Heart right ventricle (tissue), 16 donors: Measurements from ENCODE around the gene PTRH1. TPM values are rescaled to one million over a fixed set of nuclear protein-coding genes. Genes with fewer than 3 reads are reported as not detected.

Source experiments
- ATAC-seq, 8 donors: fragments of 200-7000 bp; cut with Tn5 transposase; one replicate each; pipeline ENCODE4 v1.9.1; 2020; ENCODE audit warnings: mild to moderate bottlenecking in 8 of 8, moderate library complexity in 8 of 8, moderate number of reproducible peaks in 1 of 8
- DNase-seq, 2 donors: peaks; one replicate each; pipeline ENCODE4 v3.0.0-alpha.2; 2020
- H3K27ac ChIP-seq, 10 donors: fragments of 200-600 bp; sonication (generic) in 2 of 10; one replicate each; pipeline versions ENCODE4 v1.5.0 to v1.8.0; 2020 to 2022; ENCODE audit warnings: mild to moderate bottlenecking in 3 of 10
- H3K27me3 ChIP-seq, 7 donors: fragments of 200-600 bp; one replicate each; pipeline ENCODE4 v1.8.0; 2021 to 2022; ENCODE audit warnings: mild to moderate bottlenecking in 2 of 7
- H3K36me3 ChIP-seq, 9 donors: fragments of 200-600 bp; sonication (generic) in 1 of 9; one replicate each; pipeline versions ENCODE4 v1.5.0 to v1.8.0; 2020 to 2022; ENCODE audit warnings: mild to moderate bottlenecking in 2 of 9
- H3K4me1 ChIP-seq, 9 donors: fragments of 200-600 bp; sonication (generic) in 1 of 9; one replicate each; pipeline versions ENCODE4 v1.5.0 to v1.8.0; 2020 to 2022; ENCODE audit warnings: mild to moderate bottlenecking in 4 of 9
- H3K4me3 ChIP-seq, 10 donors: fragments of 200-600 bp; sonication (generic) in 2 of 10; one replicate each; pipeline versions ENCODE4 v1.5.0 to v1.8.0; 2020 to 2022; ENCODE audit warnings: mild to moderate bottlenecking in 7 of 10, moderate library complexity in 2 of 10
- H3K9me3 ChIP-seq, 11 donors: fragments of 200-600 bp in 10 of 11; sonication (generic) in 2 of 11; one replicate each; pipeline versions ENCODE4 v1.5.0 to v1.8.0; 2013 to 2022; ENCODE audit warnings: mild to moderate bottlenecking in 2 of 11, control low read depth in 1 of 11, moderate library complexity in 1 of 11
- CTCF ChIP-seq, 9 donors: fragments of 200-600 bp; sonication (generic) in 2 of 9; IDR thresholded peaks; one replicate each; pipeline versions ENCODE4 v1.5.0 to v1.8.0; 2021 to 2022; ENCODE audit warnings: antibody characterized with exemption in 9 of 9, mild to moderate bottlenecking in 5 of 9, moderate library complexity in 1 of 9
- WGBS, 2 donors: extraction: QIAGEN DNeasy Blood & Tissue Kit; methylation state at CpG; one replicate each; pipeline ENCODE4 v1.1.7; 2013; ENCODE audit warnings: inconsistent platforms in 1 of 2; 5-methylcytosine and 5-hydroxymethylcytosine counted together
- intact Hi-C, 10 donors: fragments of 100-400 bp; cut with DNase I; formaldehyde crosslinking; loops; one replicate each; pipeline versions ENCODE4 v1.11.1 to v1.14.2; 2022
- polyA plus RNA-seq, 2 donors: library from polyadenylated mRNA; stranded (reverse); fragments of 200-250 nt; gene quantifications; one replicate each; pipeline ENCODE4 v1.2.3, GENCODE V29; 2013
- total RNA-seq, 10 donors: library from RNA; stranded (reverse); fragmentation: NEBNext Ultra II Directional in 3 of 10; extraction: Animal tissue kit (Norgen Biotek cat#: 25700) in 3 of 10; gene quantifications; one replicate each; pipeline versions ENCODE4 v1.2.1 to v1.2.4, GENCODE V29; 2021 to 2023
- donor health status: Arrhythmogenic right ventricular cardiomyopathy.
- donor health status: ischemic (EF 13 %, LVEDD 7.1; RV severe dilation, severe dysfunction).
- donor health status: healthy with polysubstance abuse.
- donor health status: DM: no; HTN: yes; CAD: no.
- donor health status: DM: no; HTN: no; CAD: no.
- donor health status: ischemic (EF 25% LVEDD 6.9; RV normal size, moderate dysfunction).
- donor health status: ischemic (EF 25% LVEDD 5.7; RV mildly dilated, moderate dysfunction).
- donor health status: healthy.
- donor health status: DM: yes; HTN: yes; CAD: no.
- donor health status: Ischemic cardiomyopathy.
- donor health status: ischemic (EF 35%, LVEDD 5.7; RV mildly dilated, moderate dysfunction).
- donor health status: nonischemic (EF 11% LVEDD 7.7; RV severe dilation, severe dysfunction).
- donor health status: DM: yes; HTN: yes; CAD: no.
- donor health status: PGD.
- donor health status: ischemic (EF 29% LVEDD 5.4; RV normal size, mild dysfunction).
- donor health status: nonischemic (EF 23%, LVEDD 6.1; RV moderate dilation, normal function).

The PTRH1 gene
- total and polyA plus RNA-seq, 12 donors = 8.1 to 47.0 (median 11.5) TPM

GRCh38 chr9:127700140-127700539 lies 15.3 kb downstream of the PTRH1 start:
- peaks cover 0 to 4% (median 0%) of the 10 kb centered on the region in 9 donors for H3K36me3 ChIP-seq
- DNase-seq (no peak), ATAC-seq (no peak)
- H3K27me3 ChIP-seq = no peaks in the 10 kb centered on the region
- H3K4me3 ChIP-seq = no peak overlapping the region
- no peak for TF ChIP-seq CTCF (IDR thresholded peaks at IDR 0.05)
- no peaks in the 10 kb centered on the region for H3K9me3 ChIP-seq
- WGBS, 2 donors = 96% methylated on average over 2 of the region's 2 CpGs
- intact Hi-C loops = no loop called here
- peaks cover 0 to 17% (median 5%) of the 10 kb centered on the region in 9 donors for H3K4me1 ChIP-seq
- peak overlapping the region in 8 of 10 donors; percentile 42 to 93 (median 86) for H3K27ac ChIP-seq

DNA sequence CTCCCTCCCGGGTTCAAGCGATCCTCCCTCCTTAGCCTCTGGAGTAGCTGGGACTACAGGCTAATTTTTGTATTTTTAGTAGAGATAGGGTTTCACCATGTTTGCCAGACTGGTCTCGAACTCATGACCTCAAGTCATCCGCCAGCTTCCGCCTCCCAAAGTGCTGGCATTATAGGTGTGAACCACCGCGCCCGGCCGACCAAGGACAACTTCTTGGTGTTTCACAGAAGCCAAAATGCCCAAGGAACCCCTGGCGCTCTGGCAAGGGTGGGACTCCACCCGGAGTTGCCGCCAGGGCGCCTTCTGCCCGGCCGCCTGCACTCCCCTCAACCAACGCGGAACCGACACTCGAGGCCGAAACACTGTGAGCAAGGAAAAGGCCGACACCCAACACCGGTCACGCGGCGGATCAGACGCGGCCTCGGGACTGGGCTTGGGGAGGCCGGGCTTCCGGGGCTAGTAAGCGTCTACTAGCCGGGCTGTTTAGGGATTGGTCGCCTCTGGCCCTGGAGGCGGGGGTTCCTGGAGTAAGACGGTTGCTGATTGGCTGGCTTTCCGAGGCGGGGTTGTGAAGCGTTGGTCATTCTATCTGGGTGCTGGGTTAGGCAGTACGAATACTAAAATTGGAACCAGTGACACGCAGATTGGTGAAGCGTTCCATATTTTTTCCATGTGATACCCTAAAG lies 16.3 kb downstream of the PTRH1 start:
- WGBS, 2 donors = 12 to 13% methylated on average over 41 of the region's 41 CpGs
- no peaks in the 10 kb centered on the region for H3K27me3 ChIP-seq
- peaks cover 0 to 17% (median 5%) of the 10 kb centered on the region in 9 donors for H3K4me1 ChIP-seq
- H3K4me3 ChIP-seq = peak overlapping the region in 8 of 10 donors; percentile 11 to 49 (median 38)
- H3K27ac ChIP-seq = peak overlapping the region; percentile 68 to 93 (median 86)
- H3K9me3 ChIP-seq = no peaks in the 10 kb centered on the region
- intact Hi-C loops = loop anchor here in 1 of 10 donors (10.0 kb wide), 1 partner anchor 204 kb away; no protein-coding TSS in a partner anchor
- DNase-seq = peak; percentile 96 to 99
- H3K36me3 ChIP-seq = peaks cover 0 to 6% (median 0%) of the 10 kb centered on the region in 9 donors
- peak in 5 of 9 donors; percentile 13 to 32 (median 24) for TF ChIP-seq CTCF (IDR thresholded peaks at IDR 0.05)
- peak; percentile 98 to 99 (median 99) for ATAC-seq

DNA sequence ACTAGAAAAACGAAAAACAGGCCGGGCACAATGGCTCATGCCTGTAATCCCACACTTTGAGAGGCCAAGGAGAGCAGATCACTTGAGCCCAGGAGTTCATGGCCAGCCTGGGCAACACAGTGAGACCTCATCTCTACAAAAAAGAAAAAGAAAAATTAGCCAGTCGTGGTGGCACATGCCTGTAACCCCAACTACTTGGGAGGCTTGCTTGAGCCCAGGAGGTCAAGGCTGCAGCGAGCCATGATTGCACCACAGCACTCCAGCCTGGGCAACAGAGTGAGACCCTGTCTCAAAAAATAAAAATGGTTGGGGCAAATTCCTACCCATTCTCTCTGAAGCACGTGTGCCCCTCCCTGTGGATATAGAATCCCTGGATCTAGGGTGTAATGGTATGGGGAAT lies 17.1 kb downstream of the PTRH1 start:
- DNase-seq (no peak), ATAC-seq (no peak)
- intact Hi-C loops = loop anchor here in 1 of 10 donors (10.0 kb wide), 1 partner anchor 204 kb away; no protein-coding TSS in a partner anchor
- 92 to 95% methylated on average over 5 of the region's 5 CpGs for WGBS, 2 donors
- H3K36me3 ChIP-seq = peaks cover 0 to 11% (median 0%) of the 10 kb centered on the region in 9 donors
- no peaks in the 10 kb centered on the region for H3K9me3 ChIP-seq
- H3K4me3 ChIP-seq = no peak overlapping the region
- H3K27ac ChIP-seq = peak overlapping the region in 6 of 10 donors; percentile 72 to 93 (median 88)
- H3K27me3 ChIP-seq = no peaks in the 10 kb centered on the region
- peaks cover 0 to 17% (median 5%) of the 10 kb centered on the region in 9 donors for H3K4me1 ChIP-seq
- no peak for TF ChIP-seq CTCF (IDR thresholded peaks at IDR 0.05)

GRCh38 chr9:127697575-127697974 lies 17.9 kb downstream of the PTRH1 start:
- Histone ChIP-seq H3K36me3 (peaks cover 0 to 15% (median 0%) of the 10 kb centered on the region in 9 donors), H3K4me3 (no peak overlapping the region), H3K27me3 (no peaks in the 10 kb centered on the region), H3K4me1 (peaks cover 0 to 17% (median 5%) of the 10 kb centered on the region in 9 donors), H3K9me3 (no peaks in the 10 kb centered on the region), H3K27ac (peak overlapping the region in 2 of 10 donors; percentile 5 to 91)
- intact Hi-C loops = loop anchor here in 1 of 10 donors (10.0 kb wide), 1 partner anchor 203 kb away; no protein-coding TSS in a partner anchor
- no peak for TF ChIP-seq CTCF (IDR thresholded peaks at IDR 0.05)
- DNase-seq (no peak), ATAC-seq (no peak)
- 75 to 77% methylated on average over 5 of the region's 5 CpGs for WGBS, 2 donors
